Kasumi-1 (cell line): Measurements from ENCODE around the gene PDE6A.

ENCODE experiments used
- DNase-seq, 2 experiments: peaks; one replicate each; lab custom pipeline; 2025; lab: John Stamatoyannopoulos, UW

PDE6A gene

GRCh38 chr5:149930043-149930748 is 14.4 kb downstream of the PDE6A start:
- no peak for DNase-seq

- no peak for DNase-seq
These were observed 20.1 kb downstream of the PDE6A start for GRCh38 chr5:149924486-149924885.

- no peak for DNase-seq
These were observed 21.6 kb downstream of the PDE6A start for GRCh38 chr5:149922950-149923349.

- no peak for DNase-seq
These were observed 23.0 kb downstream of the PDE6A start for GRCh38 chr5:149921597-149921996.

GRCh38 chr5:149917073-149917676 is 27.4 kb downstream of the PDE6A start:
- no peak for DNase-seq

- DNase-seq: no peak
These were observed 28.1 kb downstream of the PDE6A start for GRCh38 chr5:149916334-149917072.

- no peak for DNase-seq
These were observed 29.0 kb downstream of the PDE6A start for GRCh38 chr5:149915392-149916260.

GRCh38 chr5:149913436-149914419 is 30.9 kb downstream of the PDE6A start:
- peak; percentile 30 to 37 for DNase-seq

GRCh38 chr5:149912226-149912871 is 32.2 kb downstream of the PDE6A start:
- DNase-seq: no peak

GRCh38 chr5:149911031-149911430 is 33.6 kb downstream of the PDE6A start:
- no peak for DNase-seq

- DNase-seq: no peak
These were observed 36.8 kb downstream of the PDE6A start for GRCh38 chr5:149907828-149908227.

GRCh38 chr5:149904977-149905376 is 39.6 kb downstream of the PDE6A start:
- DNase-seq: no peak

GRCh38 chr5:149904293-149904886 is 40.2 kb downstream of the PDE6A start:
- DNase-seq: no peak

- DNase-seq: no peak
These were observed 41.2 kb downstream of the PDE6A start for GRCh38 chr5:149903404-149903803.

- DNase-seq: peak in 1 of 2 experiments; percentile 7
These were observed 42.4 kb downstream of the PDE6A start for GRCh38 chr5:149902177-149902576.

GRCh38 chr5:149901511-149901910 is 43.1 kb downstream of the PDE6A start:
- DNase-seq: no peak

GRCh38 chr5:149900390-149900789 is 44.2 kb downstream of the PDE6A start:
- DNase-seq: no peak

GRCh38 chr5:149898811-149899210 is 45.8 kb downstream of the PDE6A start:
- no peak for DNase-seq

- DNase-seq: no peak
These were observed 48.9 kb downstream of the PDE6A start for GRCh38 chr5:149895416-149896345.
